WERI-Rb-1 (cell line): ENCODE results near the gene TMEM92.

Experiments
- DNase-seq: peaks from one replicate; pipeline ENCODE4 v3.0.0-alpha.2; 2020
- H3K27ac ChIP-seq: fragments of 250-450 bp; sonication (Bioruptor Pico); 2 replicates; pipeline ENCODE4 v1.5.1; 2020; ENCODE audit warnings: mild to moderate bottlenecking, moderate library complexity
- H3K27me3 ChIP-seq: fragments of 250-450 bp; sonication (Bioruptor Pico); 2 replicates; pipeline ENCODE4 v1.5.1; 2021; ENCODE audit warnings: mild to moderate bottlenecking, low read depth, moderate library complexity; ENCODE audit not compliant: insufficient read depth, severe bottlenecking
- H3K36me3 ChIP-seq: fragments of 250-450 bp; sonication (Bioruptor Pico); 2 replicates; pipeline ENCODE4 v1.5.1; 2020; ENCODE audit warnings: mild to moderate bottlenecking, moderate library complexity
- H3K4me3 ChIP-seq: 2 replicates; pipeline ENCODE4 v1.5.1; 2011; ENCODE audit warnings: low read depth, mild to moderate bottlenecking, control low read depth, low read length
- H3K9me3 ChIP-seq: fragments of 250-450 bp; sonication (Bioruptor Pico); 2 replicates; pipeline ENCODE4 v1.5.1; 2021; ENCODE audit warnings: mild to moderate bottlenecking, moderate library complexity; ENCODE audit not compliant: severe bottlenecking
- TF ChIP-seq, protein P1 (sequence below): IDR thresholded peaks from 2 replicates; pipeline ENCODE4 v1.5.1; 2011; ENCODE audit warnings: low read depth, mild to moderate bottlenecking, control low read depth, inconsistent platforms, low read length

Gene TMEM92

DNA sequence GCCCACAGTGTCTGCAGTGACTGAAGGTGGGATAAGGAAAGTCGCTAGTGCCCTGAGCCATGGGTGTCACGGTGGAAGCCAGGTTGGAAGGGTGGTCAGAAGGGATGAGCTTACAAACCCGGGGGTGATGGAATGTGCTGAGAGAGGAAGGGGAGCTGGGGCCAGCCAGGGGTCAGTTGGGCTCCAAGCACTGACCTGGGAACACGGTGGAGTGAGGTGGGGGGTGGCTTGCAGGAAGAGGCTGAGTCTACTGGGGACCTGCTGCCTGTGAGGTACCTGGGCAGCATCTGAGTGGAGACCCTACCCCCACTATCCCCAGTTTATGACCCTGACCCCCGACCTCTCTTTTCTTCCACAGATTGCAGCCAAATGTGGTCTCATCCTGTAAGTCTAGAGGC is 3.1 kb downstream of the TMEM92 start:
- Histone ChIP-seq H3K27me3 (no peaks in the 10 kb centered on the region), H3K9me3 (no peaks in the 10 kb centered on the region), H3K4me3 (no peak overlapping the region), H3K27ac (no peak overlapping the region), H3K36me3 (no peaks in the 10 kb centered on the region)
- no peak for DNase-seq
- TF ChIP-seq, protein P1, sequence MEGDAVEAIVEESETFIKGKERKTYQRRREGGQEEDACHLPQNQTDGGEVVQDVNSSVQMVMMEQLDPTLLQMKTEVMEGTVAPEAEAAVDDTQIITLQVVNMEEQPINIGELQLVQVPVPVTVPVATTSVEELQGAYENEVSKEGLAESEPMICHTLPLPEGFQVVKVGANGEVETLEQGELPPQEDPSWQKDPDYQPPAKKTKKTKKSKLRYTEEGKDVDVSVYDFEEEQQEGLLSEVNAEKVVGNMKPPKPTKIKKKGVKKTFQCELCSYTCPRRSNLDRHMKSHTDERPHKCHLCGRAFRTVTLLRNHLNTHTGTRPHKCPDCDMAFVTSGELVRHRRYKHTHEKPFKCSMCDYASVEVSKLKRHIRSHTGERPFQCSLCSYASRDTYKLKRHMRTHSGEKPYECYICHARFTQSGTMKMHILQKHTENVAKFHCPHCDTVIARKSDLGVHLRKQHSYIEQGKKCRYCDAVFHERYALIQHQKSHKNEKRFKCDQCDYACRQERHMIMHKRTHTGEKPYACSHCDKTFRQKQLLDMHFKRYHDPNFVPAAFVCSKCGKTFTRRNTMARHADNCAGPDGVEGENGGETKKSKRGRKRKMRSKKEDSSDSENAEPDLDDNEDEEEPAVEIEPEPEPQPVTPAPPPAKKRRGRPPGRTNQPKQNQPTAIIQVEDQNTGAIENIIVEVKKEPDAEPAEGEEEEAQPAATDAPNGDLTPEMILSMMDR: no peak

DNA sequence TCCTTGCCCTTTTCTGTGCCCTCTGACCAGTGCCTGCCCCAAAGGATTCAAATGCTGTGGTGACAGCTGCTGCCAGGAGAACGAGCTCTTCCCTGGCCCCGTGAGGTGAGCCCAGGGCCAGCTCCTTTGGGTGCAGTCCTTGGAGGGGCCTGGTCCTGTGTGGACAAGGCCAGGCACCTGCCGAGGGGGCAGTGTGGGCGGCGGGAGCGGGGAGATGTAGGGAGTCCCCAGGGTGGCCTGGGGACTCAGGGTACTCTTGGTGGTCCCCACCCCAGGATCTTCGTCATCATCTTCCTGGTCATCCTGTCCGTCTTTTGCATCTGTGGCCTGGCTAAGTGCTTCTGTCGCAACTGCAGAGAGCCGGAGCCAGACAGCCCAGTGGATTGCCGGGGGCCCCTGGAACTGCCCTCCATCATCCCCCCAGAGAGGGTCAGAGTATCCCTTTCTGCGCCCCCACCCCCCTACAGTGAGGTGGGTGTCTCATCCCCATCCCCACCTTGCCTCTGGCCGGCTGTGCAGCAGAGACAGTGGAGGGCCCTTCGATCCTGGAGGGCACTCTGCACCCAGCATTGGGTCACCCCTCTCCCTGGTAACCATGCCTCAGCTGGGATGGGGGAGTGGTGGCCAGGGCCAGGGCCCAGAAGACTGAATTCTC is 4.4 kb downstream of the TMEM92 start:
- no peak for DNase-seq
- Histone ChIP-seq H3K4me3 (no peak overlapping the region), H3K36me3 (no peaks in the 10 kb centered on the region), H3K27me3 (no peaks in the 10 kb centered on the region), H3K27ac (no peak overlapping the region), H3K9me3 (no peaks in the 10 kb centered on the region)
- TF ChIP-seq, protein P1: no peak

DNA sequence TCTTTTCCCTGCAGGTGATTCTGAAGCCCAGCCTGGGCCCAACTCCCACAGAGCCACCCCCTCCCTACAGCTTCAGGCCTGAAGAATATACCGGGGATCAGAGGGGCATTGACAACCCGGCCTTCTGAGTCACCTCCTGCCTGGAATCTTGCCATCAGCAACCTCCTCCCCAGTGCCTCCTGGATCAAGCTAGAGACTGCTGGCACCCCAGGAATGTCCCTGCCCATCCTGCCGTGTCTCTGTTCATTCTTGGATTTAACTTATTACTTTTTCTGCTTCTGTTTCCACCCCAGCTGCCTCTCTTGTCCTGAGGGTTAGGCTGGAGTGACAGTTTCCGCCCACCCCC is 4.9 kb downstream of the TMEM92 start:
- Histone ChIP-seq H3K36me3 (no peaks in the 10 kb centered on the region), H3K27ac (no peak overlapping the region), H3K4me3 (no peak overlapping the region), H3K27me3 (no peaks in the 10 kb centered on the region), H3K9me3 (no peaks in the 10 kb centered on the region)
- DNase-seq: no peak
- TF ChIP-seq, protein P1: no peak

DNA sequence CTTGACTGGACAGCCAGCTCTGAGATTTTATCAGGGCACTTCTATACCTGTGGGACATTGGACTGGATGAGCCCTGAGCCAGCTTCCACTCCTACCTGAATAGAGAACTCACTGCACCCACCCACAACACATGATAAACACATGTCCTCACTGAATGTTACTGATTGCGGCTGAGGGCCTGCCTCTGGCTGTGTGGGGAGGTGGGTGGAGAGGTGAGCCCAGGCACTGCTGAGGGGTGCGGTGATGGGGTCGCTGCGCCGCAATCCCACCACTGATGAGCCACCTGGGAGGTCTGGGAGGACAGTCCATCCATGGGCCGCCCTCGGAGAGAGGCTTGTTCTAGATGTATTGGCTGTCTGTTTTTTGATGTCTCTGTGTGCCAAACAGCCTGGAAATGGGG is 5.4 kb downstream of the TMEM92 start:
- Histone ChIP-seq H3K36me3 (no peaks in the 10 kb centered on the region), H3K27me3 (no peaks in the 10 kb centered on the region), H3K27ac (no peak overlapping the region), H3K9me3 (no peaks in the 10 kb centered on the region), H3K4me3 (no peak overlapping the region)
- no peak for DNase-seq
- TF ChIP-seq, protein P1: no peak

DNA sequence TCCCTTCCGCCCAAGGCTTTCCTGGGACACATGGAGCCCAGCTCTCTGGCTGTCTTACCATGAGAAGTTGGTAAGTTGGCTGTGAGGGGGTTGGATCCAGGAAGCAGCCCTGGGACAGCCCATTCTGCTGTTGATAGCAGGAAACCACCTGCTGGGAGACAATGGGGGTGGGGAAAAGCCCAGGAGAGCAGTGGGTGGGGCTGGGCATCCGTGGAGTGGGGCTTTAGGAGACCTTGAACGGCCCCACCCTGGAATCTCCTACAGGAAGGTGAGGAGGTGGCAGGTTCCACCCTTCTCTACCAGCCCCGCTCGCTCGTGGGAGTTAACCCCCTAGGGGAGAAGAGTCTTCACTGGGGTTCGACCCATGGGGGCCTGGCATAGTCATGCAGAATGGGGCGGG is 5.8 kb downstream of the TMEM92 start:
- Histone ChIP-seq H3K4me3 (no peak overlapping the region), H3K9me3 (no peaks in the 10 kb centered on the region), H3K27ac (no peak overlapping the region), H3K27me3 (no peaks in the 10 kb centered on the region), H3K36me3 (no peaks in the 10 kb centered on the region)
- no peak for DNase-seq
- TF ChIP-seq, protein P1: no peak

DNA sequence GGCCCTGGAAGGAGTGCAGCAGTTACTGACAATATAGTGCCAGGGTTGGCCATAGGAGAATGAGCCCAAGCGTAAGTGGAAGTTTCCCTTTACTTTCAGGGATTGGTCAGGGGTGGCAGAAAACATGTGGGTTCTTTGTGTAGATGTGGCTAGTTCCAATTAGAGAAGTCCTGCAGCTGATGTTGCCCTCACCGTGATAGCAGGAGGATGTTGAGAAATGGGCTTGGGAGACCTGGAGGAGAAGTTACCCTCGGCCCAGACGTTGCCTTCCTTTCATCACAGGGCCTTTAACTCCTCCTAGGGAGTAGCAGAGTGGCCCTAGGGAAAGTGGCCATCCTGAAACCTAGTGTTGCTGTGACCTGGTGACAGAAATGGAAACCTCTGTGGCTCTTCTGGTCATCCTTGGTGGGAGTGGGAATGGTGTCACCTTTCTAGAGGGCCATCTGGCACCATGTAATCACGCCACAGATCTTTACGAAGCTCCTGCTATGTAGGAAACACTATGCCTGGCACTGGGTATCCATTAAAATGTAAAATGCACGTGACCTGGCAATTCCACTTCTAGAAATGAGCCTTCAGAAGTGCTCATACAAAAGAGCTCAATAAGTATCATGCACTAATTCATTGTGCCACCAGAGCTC is 6.7 kb downstream of the TMEM92 start:
- Histone ChIP-seq H3K4me3 (no peak overlapping the region), H3K27ac (no peak overlapping the region), H3K9me3 (no peaks in the 10 kb centered on the region), H3K36me3 (no peaks in the 10 kb centered on the region), H3K27me3 (no peaks in the 10 kb centered on the region)
- TF ChIP-seq, protein P1: no peak
- no peak for DNase-seq
